ENCODE data around the gene PELI3.
"Not testable (repeated sequence)": the region's sequence is repeated elsewhere in the genome, so short reads cannot be mapped to it uniquely, and the experiment has no call there.

PELI3 gene

GRCh38 chr11:66466225-66467033, at the start of gene PELI3:
Gene PELI3, plus strand, starts transcription at chr11:66466905. Its CDS starts 1,224 bp downstream, at chr11:66468129.
- DNase-seq, result peak; percentile 90

DNA sequence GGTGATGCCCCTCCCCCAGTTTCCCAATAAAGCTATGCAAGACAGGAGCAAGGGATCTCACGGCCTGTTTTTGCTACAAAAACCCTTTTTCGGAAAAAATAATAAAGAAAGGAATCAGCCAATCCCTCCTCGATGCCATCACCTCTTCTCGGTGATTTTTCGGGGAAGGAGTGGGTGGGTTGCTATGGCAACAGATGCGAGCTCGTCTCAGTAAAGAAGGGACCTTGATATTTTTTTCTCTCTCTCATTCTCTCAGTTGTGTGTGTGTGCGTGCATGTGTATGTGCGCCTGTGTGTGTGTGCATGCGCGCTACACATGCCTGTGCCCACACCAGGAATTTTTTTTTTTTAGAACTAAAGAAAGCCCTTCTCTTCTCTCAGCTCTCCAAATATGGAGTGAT, 49.7 kb upstream of the PELI3 start:
- no peak for DNase-seq

GRCh38 chr11:66418168-66418985, 48.3 kb upstream of the PELI3 start:
- DNase-seq, result peak; percentile 98

- no peak for DNase-seq
Observed at GRCh38 chr11:66418986-66419308, 47.8 kb upstream of the PELI3 start.

- DNase-seq, result no peak
Observed at GRCh38 chr11:66419825-66420224, 46.9 kb upstream of the PELI3 start.

DNA sequence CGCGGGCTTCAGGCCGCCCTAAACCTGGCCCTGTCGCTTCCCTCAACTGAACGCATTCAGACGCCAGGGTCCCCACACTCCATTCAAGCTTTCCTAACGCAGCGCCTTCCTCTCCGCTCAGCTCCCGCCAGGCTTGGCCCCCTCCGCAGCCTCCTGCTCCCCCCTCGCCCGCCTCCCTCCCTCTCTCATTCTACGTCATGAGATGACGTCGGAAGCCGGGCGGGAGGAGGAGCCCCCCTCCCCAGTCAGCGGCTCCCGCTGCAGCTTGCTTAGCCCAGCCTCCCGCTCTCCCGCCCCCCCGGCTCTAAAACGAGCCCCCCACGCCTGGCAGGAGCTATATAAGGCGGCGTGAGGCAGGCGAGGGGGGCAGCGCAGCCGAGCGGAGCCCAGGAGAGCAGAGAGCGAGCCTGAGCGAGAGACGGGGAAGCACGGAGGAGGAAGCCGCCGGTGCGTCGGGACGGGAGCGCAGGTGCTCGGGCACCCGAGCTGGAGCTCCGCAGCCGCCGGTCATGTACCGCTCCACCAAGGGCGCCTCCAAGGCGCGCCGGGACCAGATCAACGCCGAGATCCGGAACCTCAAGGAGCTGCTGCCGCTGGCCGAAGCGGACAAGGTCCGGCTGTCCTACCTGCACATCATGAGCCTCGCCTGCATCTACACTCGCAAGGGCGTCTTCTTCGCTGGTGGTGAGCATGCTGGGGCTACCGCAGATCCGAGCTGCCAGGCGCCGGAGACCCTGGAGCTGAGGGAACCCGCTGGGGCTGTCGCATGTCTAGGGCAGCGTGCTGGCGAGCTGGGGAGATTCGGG, 45.8 kb upstream of the PELI3 start, which contains the start of gene NPAS4:
Gene NPAS4, plus strand, starts transcription at position 365 of the 806 bp plus-strand sequence. Its CDS starts 145 bp downstream, at position 510.
- DNase-seq, result no peak

DNA sequence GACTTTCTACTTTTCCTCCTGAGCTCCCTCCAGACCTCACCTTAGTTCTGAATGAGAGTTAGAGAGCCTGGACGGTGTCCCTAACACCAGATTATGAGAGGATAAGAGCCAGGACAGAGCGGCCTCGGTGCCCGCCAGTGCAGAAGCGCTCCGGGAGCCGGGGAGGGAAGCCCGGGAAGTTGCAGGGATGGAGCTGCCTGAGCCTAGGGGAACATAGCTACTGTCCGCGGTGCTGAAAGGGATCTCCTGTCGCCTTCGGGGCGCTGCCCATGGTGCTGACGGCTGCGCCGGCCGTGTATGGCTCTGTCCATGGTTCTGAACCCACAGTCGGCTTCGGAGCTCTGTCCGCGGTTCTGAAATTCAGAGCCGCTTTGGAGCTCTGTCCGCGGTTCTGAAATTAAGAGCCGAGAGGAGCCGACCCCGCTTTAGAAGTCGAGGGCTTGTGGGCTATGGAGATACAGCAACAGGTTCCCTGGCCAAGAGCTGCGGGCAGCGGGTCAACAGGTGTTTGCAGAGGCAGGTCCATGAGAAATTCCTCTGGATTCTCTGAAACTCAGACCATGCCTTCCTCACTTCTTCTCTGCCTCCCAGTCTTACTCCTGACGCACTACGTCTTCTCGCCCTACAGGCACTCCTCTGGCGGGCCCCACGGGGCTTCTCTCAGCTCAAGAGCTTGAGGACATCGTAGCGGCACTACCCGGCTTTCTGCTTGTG, 45.1 kb upstream of the PELI3 start:
- peak; percentile 67 for DNase-seq

DNA sequence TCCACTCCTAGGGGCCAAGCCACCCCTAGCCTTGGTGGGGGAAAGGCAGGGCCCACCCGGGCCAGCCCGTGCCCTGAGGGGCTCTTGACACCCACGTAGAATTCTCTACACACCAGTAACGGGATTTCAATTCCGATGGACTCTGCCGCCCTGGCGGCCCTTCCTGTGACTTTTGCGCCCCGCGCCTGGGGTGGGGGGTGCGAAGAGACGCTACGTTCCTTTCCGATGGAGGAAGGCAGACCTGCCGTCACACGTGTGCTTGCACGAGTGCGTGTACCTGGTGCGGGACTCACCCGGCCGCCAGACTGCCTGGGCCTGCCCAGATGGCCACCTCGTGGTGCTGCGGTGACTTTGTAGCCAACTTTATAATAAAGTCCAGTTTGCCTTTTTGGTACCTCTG, 40.4 kb upstream of the PELI3 start:
- DNase-seq, result no peak

DNA sequence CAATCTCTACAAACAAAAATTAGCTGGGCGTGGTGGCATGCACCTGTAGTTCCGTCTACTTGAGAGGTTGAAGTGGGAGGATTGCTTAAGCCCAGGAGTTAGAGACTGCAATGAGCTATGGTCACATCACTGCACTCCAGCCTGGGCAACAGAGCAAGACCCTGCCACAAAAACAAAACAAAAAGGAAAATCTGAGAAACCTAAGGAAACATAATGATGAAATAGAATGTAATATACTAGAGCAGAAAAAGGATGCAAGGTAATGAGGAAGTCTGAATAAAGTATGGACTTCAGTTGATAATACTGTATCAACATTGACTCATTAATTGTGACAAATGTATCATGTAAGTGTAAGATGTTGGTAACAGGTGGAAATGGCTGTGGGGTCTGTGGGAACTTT, 37.8 kb upstream of the PELI3 start:
- DNase-seq, result no peak

DNA sequence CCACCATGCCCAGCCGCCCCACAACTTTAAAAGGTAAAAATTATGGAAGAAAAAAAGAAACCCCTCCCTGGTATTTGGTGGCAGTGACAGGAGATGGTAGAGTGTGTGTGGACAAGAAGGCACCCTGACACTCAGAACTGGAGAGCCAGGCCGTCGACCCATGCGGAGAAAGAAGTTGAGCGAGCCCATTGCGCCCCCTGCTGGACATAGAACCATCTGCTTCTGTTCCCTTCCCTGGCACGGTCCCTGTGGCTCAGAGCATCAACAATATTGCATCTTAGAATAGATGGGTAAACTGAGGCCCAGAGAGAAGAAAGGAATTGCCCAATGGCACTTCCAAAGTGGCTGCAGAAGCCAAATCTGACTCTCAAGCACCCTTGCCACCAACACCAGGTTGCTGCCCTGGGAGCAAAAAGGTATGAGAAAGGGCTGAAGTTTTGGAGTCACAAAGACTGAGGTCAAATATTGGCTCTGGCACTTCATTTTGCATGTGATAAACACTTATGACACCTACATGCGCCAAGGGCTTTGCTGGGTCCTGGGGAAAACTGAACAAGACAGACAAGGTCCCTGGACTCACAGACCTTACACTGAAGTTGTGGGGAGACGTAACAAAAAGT, 36.6 kb upstream of the PELI3 start:
- peak; percentile 63 for DNase-seq

DNA sequence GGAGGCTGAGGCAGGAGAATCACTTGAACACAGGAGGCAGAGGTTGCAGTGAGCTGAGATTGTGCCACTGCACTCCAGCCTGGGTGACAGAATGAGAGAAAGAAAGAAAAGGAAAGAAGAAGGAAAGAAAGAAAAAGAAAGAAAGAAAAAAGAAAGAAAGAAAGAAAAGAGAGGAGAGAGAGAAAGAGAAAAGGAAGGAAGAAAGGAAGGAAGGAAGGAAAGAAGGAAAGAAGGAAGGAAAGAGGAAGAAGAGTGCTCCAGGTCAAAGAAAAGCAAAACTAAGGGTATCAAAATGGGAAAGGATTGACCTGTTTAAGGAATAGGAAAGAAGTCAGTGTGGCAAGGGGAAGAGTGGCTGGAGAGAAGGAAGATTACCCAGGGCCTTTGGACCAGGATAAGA, 35.4 kb upstream of the PELI3 start:
- DNase-seq, result not testable (repeated sequence)

DNA sequence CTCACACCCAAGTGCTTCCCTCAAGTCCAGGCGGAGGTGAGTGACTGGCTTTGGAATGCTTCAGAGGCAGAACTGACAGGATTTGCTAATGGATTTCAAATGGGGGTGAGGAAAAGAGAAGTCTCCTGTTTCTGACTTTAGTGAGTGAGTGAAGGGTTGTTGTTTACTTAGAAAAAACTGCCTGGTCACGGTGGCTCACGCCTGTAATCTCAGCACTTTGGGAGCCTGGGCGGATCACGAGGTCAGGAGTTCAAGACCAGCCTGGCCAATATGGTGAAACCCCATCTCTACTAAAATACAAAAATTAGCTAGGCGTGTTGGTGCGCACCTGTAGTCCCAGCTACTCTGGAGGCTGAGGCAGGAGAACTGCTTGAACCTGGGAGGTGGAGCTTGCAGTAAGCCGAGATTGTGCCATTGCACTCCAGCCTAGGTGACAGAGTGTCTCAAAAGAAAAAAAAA, 34.8 kb upstream of the PELI3 start:
- not testable (repeated sequence) for DNase-seq

DNA sequence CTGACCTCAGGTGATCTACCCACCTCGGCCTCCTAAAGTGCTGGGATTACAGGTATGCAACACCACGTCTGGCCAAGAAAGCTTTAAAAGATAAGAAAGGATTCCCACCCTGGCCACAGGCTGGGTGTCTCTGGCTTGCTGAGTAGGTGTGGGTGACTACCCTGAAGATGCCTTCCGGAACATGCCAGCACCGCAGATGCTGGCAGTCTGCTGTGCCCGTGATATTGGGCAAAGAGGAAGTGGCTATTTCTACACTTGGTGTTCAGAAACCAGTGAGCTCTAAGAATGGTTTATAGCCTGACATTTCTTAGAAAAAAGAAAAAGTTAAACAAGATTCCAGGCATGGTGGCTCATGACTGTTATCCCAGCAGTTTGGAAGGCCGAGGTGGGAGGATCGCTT, 34.1 kb upstream of the PELI3 start:
- no peak for DNase-seq

DNA sequence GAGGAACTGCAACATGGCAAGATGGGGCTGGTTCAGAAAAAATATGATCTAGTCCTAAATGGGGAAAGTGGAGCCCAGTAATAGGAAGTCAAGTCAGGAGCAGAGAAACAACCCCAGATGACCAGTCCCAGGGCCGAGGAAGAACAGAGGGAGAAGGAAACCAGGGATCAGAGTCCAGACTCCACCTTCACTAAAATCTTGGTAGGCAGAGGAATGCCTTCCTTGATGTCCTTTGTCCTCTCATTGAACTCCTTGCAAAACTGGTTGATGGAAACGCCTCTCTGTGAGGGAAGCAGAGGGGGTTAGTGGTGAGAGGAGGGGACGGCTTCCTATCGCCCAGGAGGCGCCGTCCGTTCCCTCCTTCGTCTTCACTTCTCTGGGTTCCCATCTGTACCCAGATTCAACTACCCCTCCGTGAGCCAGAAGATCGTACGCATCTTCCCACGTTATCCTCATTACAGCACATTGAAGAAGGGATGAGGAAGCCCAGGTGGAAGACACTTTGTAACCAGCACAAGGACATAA, 28.7 kb upstream of the PELI3 start:
- no peak for DNase-seq

GRCh38 chr11:66438504-66439466, 27.9 kb upstream of the PELI3 start, which contains the start of gene MRPL11:
Gene MRPL11, minus strand, starts transcription at chr11:66438848. Its CDS starts 94 bp downstream, at chr11:66438754.
- DNase-seq, result peak; percentile 92

GRCh38 chr11:66440101-66440939, 26.4 kb upstream of the PELI3 start:
- DNase-seq, result not testable (repeated sequence)

DNA sequence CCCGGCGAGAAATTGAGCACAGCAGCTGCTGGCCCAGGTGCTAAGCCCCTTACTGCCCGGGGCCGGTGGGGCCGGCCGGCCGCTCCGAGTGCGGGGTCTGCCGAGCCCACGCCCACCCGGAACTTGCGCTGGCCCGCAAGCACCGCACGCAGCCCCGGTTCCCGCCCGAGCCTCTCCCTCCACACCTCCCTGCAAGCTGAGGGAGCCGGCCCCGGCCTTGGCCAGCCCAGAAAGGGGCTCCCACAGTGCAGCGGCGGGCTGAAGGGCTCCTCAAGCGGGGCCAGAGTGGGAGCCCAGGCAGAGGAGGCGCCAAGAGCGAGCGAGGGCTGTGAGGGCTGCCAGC, 25.8 kb upstream of the PELI3 start:
- not testable (repeated sequence) for DNase-seq

DNA sequence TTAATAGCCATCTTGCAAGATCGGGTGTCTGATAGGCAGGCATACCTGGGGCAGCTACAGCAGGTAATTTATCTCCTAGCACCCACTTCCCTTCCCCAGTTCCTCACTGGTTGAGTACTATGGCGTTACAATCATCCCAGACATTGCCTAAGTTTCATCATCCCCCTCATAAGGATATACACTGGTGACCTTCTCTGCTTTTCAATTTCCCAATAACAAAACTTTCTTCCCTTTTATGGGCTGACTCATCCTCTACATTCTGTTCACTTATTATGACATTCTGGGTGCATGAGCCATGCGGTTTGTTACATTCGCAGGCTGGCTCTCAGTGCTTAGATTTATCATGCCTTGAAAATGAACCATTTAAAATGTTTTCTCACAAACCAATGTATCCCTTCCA, 23.1 kb upstream of the PELI3 start:
- peak; percentile 98 for DNase-seq

DNA sequence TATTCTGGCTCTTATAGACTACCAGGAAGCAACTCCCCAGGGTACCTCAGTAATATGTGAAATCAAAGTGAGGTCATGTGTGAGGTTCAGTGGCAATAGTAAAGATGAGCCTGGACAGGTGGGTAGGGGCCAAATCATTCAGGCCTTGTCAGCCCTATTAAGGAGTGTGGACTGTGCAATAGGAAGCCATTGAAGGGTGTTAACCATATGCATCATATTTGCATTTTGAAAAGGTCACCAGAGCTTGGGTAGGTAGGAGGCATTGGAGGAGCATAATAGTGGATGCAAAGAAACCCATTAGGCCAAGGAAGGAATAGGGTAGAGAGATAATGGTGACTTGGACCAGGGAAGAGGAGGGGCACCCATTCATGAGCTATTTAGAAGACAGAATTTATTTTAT, 19.7 kb upstream of the PELI3 start:
- DNase-seq, result no peak

Data from HCEC 1CT (cell line).